ENCODE results near the gene ZNF184. TPM values are rescaled to one million over a fixed set of nuclear protein-coding genes. Genes with fewer than 3 reads are reported as not detected.

The ZNF184 gene
- total and polyA plus RNA-seq, 9 of the 15 experiments (the other 6 are each of a cell fraction or from before 2014, with no cell fraction given): 7.6 to 22.2 (median 12.8) TPM

GRCh38 chr6:27478706-27479318 lies 5.9 kb upstream of the ZNF184 start (continued):
- TF ChIP-seq ZNF311 (CRISPR knock-in tag; IDR thresholded peaks at IDR 0.05): no peak
- TF ChIP-seq MYC (IDR thresholded peaks at IDR 0.05; ENCODE audit: low read depth, low read length): peak; percentile 72
- TF ChIP-seq MYC (CRISPR knock-in tag; IDR thresholded peaks at IDR 0.05; ENCODE audit: borderline replicate concordance, low read depth): peak; percentile 28; the same call in 1 of the 2 replicates
- TF ChIP-seq ZNF57 (CRISPR knock-in tag; IDR thresholded peaks at IDR 0.05): no peak
- no peak for TF ChIP-seq SNIP1 (IDR thresholded peaks at IDR 0.05; ENCODE audit: low read depth)
- no peak for TF ChIP-seq ZNF23 (CRISPR knock-in tag; IDR thresholded peaks at IDR 0.05)
- TF ChIP-seq SIRT6 (IDR thresholded peaks at IDR 0.05; ENCODE audit: low read depth, low read length): no peak
- TF ChIP-seq ZNF707 (CRISPR knock-in tag; conservative IDR thresholded peaks at IDR 0.05): no peak
- no peak for TF ChIP-seq ZNF717 (CRISPR knock-in tag; IDR thresholded peaks at IDR 0.05)
- TF ChIP-seq TAF9B (IDR thresholded peaks at IDR 0.05; ENCODE audit: partially characterized antibody): peak; percentile 29
- TF ChIP-seq ZKSCAN3 (CRISPR knock-in tag; IDR thresholded peaks at IDR 0.05): no peak
- TF ChIP-seq FOXP1 (CRISPR knock-in tag; IDR thresholded peaks at IDR 0.05): no peak
- TF ChIP-seq ETS1 (conservative IDR thresholded peaks at IDR 0.05; ENCODE audit: control insufficient read depth, low read depth, low read length): peak; percentile 66; the same call in 1 of the 2 replicates
- TF ChIP-seq CXXC5 (CRISPR knock-in tag; IDR thresholded peaks at IDR 0.05): peak; percentile 77
- TF ChIP-seq ZBTB12 (CRISPR knock-in tag; IDR thresholded peaks at IDR 0.05): no peak
- TF ChIP-seq ETV6 (IDR thresholded peaks at IDR 0.05; ENCODE audit: borderline replicate concordance in 1 of 2, low read depth in 2 of 2, low read length in 1 of 2): no peak; a peak in 1 of 4 replicates
- TF ChIP-seq ETV6 (CRISPR knock-in tag; IDR thresholded peaks at IDR 0.05; ENCODE audit: borderline replicate concordance): 0 out of 2 replicates have a peak, but pooled peaks have one; percentile 53
- TF ChIP-seq ZBTB40 (IDR thresholded peaks at IDR 0.05): peak; percentile 85
- TF ChIP-seq ZBTB40 (CRISPR knock-in tag; IDR thresholded peaks at IDR 0.05): no peak

All from K562 (cell line).